ENCODE results near the gene SEPTIN10. TPM values are rescaled to one million over a fixed set of nuclear protein-coding genes. Genes with fewer than 3 reads are reported as not detected.

The SEPTIN10 gene
- total RNA-seq, 1 experiment from 2014 or later, result 112 TPM

DNA sequence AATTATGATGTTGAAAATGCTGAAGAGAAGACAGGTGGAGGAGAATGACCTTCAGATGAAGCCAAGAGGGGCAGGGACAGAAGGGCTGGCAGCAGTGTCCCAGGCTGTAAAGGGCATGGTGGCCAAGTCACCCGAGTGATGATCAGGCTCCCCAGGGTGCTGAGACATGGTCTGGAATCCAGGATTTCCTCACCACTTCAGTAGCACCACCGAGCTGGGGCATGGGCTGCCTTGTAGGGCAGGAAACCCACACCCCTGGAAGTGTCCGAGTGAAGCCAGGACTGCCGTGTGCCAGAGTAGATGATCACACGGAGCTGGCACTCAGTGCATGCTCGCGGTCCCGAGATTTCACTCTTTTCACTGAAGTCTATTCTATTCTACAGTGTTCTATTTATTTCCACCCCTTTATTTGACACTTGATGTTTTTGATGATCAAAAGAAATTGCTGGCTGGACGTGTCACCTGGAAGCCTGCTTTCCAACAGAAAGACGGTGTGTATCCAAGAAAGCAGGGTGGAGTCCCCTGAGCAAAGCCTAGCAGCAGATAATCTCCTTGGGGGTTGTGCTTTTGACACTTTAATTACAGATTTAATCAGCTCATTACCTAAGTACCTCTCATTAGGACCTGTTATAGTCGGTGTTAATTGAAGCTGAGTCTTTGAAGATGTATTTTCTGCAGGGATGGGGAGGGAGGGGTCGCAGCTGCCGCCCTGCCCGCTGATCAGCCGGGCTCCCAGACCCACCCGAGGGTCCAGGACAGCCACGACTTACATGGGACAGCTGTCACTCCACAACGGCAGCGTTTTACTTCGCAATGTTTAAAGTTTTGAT, 92.3 kb downstream of the SEPTIN10 start:
- H3K4me3 ChIP-seq, result no peak overlapping the region
- no TSS peak for BruUV-seq (replicated peaks)
- H3K27me3 ChIP-seq (ENCODE audit: insufficient read depth, low read depth), result no peaks in the 10 kb centered on the region
- no peaks in the 10 kb centered on the region for H3K4me1 ChIP-seq (replicated peaks; ENCODE audit: insufficient read depth)
- intact Hi-C loops (cut with micrococcal nuclease; ENCODE audit: unreplicated experiment), result no loop called here
- H3K79me2 ChIP-seq (ENCODE audit: low read depth), result no peaks in the 10 kb centered on the region
- no peak for TF ChIP-seq EZH2 (IDR thresholded peaks at IDR 0.05; ENCODE audit: low read depth)
- TF ChIP-seq, protein P1, sequence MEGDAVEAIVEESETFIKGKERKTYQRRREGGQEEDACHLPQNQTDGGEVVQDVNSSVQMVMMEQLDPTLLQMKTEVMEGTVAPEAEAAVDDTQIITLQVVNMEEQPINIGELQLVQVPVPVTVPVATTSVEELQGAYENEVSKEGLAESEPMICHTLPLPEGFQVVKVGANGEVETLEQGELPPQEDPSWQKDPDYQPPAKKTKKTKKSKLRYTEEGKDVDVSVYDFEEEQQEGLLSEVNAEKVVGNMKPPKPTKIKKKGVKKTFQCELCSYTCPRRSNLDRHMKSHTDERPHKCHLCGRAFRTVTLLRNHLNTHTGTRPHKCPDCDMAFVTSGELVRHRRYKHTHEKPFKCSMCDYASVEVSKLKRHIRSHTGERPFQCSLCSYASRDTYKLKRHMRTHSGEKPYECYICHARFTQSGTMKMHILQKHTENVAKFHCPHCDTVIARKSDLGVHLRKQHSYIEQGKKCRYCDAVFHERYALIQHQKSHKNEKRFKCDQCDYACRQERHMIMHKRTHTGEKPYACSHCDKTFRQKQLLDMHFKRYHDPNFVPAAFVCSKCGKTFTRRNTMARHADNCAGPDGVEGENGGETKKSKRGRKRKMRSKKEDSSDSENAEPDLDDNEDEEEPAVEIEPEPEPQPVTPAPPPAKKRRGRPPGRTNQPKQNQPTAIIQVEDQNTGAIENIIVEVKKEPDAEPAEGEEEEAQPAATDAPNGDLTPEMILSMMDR (conservative IDR thresholded peaks at IDR 0.05), result no peak
- H3K36me3 ChIP-seq (ENCODE audit: low read depth), result no peaks in the 10 kb centered on the region
- H4K20me1 ChIP-seq (ENCODE audit: insufficient read depth), result no peaks in the 10 kb centered on the region
- no peak for DNase-seq
- no peaks in the 10 kb centered on the region for H3K9me3 ChIP-seq (ENCODE audit: insufficient read depth, low read depth)
- ChIA-PET CTCF (no interaction called here), POLR2A (ENCODE audit: unreplicated experiment) (no interaction called here)
- H3K27ac ChIP-seq, result no peak overlapping the region
- H3K9me2 ChIP-seq (ENCODE audit: insufficient read depth), result no peaks in the 10 kb centered on the region
- no peak overlapping the region for H3K4me2 ChIP-seq
- no peak overlapping the region for H2AFZ ChIP-seq
- no peaks in the 10 kb centered on the region for H3F3A ChIP-seq (ENCODE audit: insufficient read depth, low read depth)

DNA sequence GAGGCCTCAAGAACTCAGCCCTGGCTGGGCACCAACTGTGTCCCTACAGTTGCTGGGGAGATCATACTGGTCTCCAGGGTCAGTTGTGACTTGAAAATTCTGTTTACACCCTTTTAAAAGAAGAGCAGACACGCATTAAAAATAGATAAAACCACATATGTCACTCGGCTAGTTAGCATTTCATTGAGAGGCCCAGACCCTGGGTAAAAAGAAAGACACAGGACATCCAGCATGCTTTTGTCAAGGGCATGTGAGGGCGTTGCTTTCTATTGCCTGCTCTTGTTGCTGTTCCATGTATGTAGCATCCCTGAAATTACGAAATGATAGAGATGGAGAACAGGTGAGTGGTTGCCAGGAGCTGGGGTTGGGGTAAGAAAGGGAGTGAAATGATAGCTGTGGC, 94.3 kb downstream of the SEPTIN10 start:
- BruUV-seq (replicated peaks), result no TSS peak
- ChIA-PET CTCF (no interaction called here), POLR2A (ENCODE audit: unreplicated experiment) (interaction anchor here (0.6 kb wide), 1 partner anchor 209 kb away, joined by 3 read pairs; no protein-coding TSS in a partner anchor)
- no peaks in the 10 kb centered on the region for H3K79me2 ChIP-seq (ENCODE audit: low read depth)
- no peak for DNase-seq
- 0 out of 2 replicates have a peak, but pooled peaks cover under 1% of the 10 kb centered on the region for H3K4me1 ChIP-seq (replicated peaks; ENCODE audit: insufficient read depth)
- no peak overlapping the region for H3K4me3 ChIP-seq
- H2AFZ ChIP-seq, result no peak overlapping the region
- H3K36me3 ChIP-seq (ENCODE audit: low read depth), result no peaks in the 10 kb centered on the region
- H3F3A ChIP-seq (ENCODE audit: insufficient read depth, low read depth), result no peaks in the 10 kb centered on the region
- intact Hi-C loops (cut with micrococcal nuclease; ENCODE audit: unreplicated experiment), result no loop called here
- no peaks in the 10 kb centered on the region for H3K9me3 ChIP-seq (ENCODE audit: insufficient read depth, low read depth)
- no peaks in the 10 kb centered on the region for H3K27me3 ChIP-seq (ENCODE audit: insufficient read depth, low read depth)
- H3K9me2 ChIP-seq (ENCODE audit: insufficient read depth), result no peaks in the 10 kb centered on the region
- no peak for TF ChIP-seq EZH2 (IDR thresholded peaks at IDR 0.05; ENCODE audit: low read depth)
- TF ChIP-seq, protein P1 (conservative IDR thresholded peaks at IDR 0.05), result no peak
- H3K27ac ChIP-seq, result no peak overlapping the region
- no peaks in the 10 kb centered on the region for H4K20me1 ChIP-seq (ENCODE audit: insufficient read depth)
- H3K4me2 ChIP-seq, result no peak overlapping the region

DNA sequence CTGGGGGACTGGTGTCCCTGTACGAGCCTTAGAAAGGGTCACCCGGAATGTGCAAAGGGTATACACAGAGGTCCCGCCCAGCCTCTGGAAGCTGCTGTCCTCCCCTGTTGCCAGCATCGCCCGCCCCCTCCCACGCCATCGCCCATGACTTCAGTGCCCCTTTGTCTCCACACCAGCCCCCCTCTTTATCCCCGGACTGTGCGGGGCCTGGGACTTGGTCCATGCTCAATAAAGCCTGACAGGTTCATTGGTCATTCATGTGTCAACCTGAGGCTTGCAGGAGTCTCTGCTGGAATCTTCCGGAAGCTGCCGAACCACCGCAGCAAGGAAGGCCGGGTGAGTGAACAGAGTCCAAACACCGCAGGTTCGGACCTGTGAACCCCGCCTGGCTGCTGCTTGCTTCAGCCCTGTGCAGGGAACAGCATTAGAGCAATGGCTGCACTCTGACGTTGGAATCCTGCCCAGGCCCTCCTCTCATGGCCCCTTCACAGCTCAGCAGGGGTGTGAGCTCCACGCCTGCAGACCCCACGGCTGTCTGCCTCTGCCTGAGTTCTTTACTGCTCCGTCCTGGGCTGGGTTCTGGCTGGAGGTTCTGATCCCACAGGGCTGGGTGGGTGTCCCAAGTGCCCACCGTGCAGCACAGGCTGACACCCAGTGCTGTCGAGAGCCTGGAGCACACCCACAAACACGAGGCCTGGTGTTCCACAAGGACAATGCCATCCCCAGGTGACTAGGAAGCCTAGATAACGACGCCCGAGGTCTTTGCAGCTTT, 96.5 kb downstream of the SEPTIN10 start:
- no peak overlapping the region for H3K4me2 ChIP-seq
- ChIA-PET POLR2A (ENCODE audit: unreplicated experiment) (no interaction called here), CTCF (no interaction called here)
- H3K27me3 ChIP-seq (ENCODE audit: insufficient read depth, low read depth), result no peaks in the 10 kb centered on the region
- no peak for DNase-seq
- peaks cover 5% of the 10 kb centered on the region; the same call in 1 of the 2 replicates for H3K4me1 ChIP-seq (replicated peaks; ENCODE audit: insufficient read depth)
- no peak overlapping the region for H3K4me3 ChIP-seq
- no peak for TF ChIP-seq EZH2 (IDR thresholded peaks at IDR 0.05; ENCODE audit: low read depth)
- TF ChIP-seq, protein P1 (conservative IDR thresholded peaks at IDR 0.05), result no peak
- intact Hi-C loops (cut with micrococcal nuclease; ENCODE audit: unreplicated experiment), result no loop called here
- no peaks in the 10 kb centered on the region for H4K20me1 ChIP-seq (ENCODE audit: insufficient read depth)
- no peak overlapping the region for H3K27ac ChIP-seq
- no peak overlapping the region for H2AFZ ChIP-seq
- no peaks in the 10 kb centered on the region for H3K36me3 ChIP-seq (ENCODE audit: low read depth)
- no peaks in the 10 kb centered on the region for H3K9me2 ChIP-seq (ENCODE audit: insufficient read depth)
- no peaks in the 10 kb centered on the region for H3K9me3 ChIP-seq (ENCODE audit: insufficient read depth, low read depth)
- no TSS peak for BruUV-seq (replicated peaks)
- no peaks in the 10 kb centered on the region for H3K79me2 ChIP-seq (ENCODE audit: low read depth)
- H3F3A ChIP-seq (ENCODE audit: insufficient read depth, low read depth), result no peaks in the 10 kb centered on the region
